SK-MEL-5 (cell line): ENCODE results near the gene AGFG2. TPM values are rescaled to one million over a fixed set of nuclear protein-coding genes. Genes with fewer than 3 reads are reported as not detected.
"Not testable (repeated sequence)": the region's sequence is repeated elsewhere in the genome, so short reads cannot be mapped to it uniquely, and the experiment has no call there.

Experiments used
- DNase-seq: peaks from one replicate; pipeline ENCODE4 v3.0.0-alpha.2; 2016; ENCODE audit warnings: low read depth, low spot score
- in situ Hi-C: cut with HindIII; loops from 2 replicates; pipeline ENCODE4 v1.10.0; 2016; ENCODE audit warnings: low sequenced_read_pairs, high pct_unique_total_duplicates, low pct_unique_long_range_greater_than_20kb
- polyA plus RNA-seq, 2 experiments: library from polyadenylated mRNA; depleted of rRNA; stranded (reverse); fragments of >200 nt; gene quantifications; 2 replicates each; pipeline ENCODE4 v1.2.3, GENCODE V29; 2015
- total RNA-seq: library from RNA; depleted of rRNA; stranded (reverse); fragments of >200 nt; shearing (Covaris generic); gene quantifications from 2 replicates; pipeline ENCODE4 v1.2.3, GENCODE V29; 2014; rRNA removed

The AGFG2 gene
- 16.4 and 18.1 TPM in 2 replicates for total RNA-seq
- 21.0 and 28.9 TPM in 2 replicates for polyA plus RNA-seq (2015; cell fraction: cytosol; rRNA removed)
- polyA plus RNA-seq (2015; cell fraction: nucleus; rRNA removed): 24.3 and 26.1 TPM in 2 replicates

GRCh38 chr7:100538654-100539435, at the start of gene AGFG2:
TSS of gene AGFG2 (plus strand) at chr7:100539203. CDS start at chr7:100539347, 144 bp downstream.
- in situ Hi-C loops: no loop called here

GRCh38 chr7:100489824-100490223, 49.2 kb upstream of the AGFG2 start:
- in situ Hi-C loops: no loop called here
- DNase-seq: peak; percentile 78

More at GRCh38 chr7:100538654-100539435, at the start of gene AGFG2:
- DNase-seq: peak; percentile 100

- in situ Hi-C loops: no loop called here
- DNase-seq: no peak
These were observed 48.4 kb upstream of the AGFG2 start for GRCh38 chr7:100490483-100491191.

- no peak for DNase-seq
- in situ Hi-C loops: no loop called here
These were observed 47.8 kb upstream of the AGFG2 start for GRCh38 chr7:100491192-100491578.

- DNase-seq: no peak
- in situ Hi-C loops: no loop called here
These were observed 46.1 kb upstream of the AGFG2 start for GRCh38 chr7:100492738-100493475.

- no peak for DNase-seq
- in situ Hi-C loops: no loop called here
These were observed 45.3 kb upstream of the AGFG2 start for GRCh38 chr7:100493476-100494264.

- no peak for DNase-seq
- in situ Hi-C loops: no loop called here
These were observed 42.5 kb upstream of the AGFG2 start for GRCh38 chr7:100496509-100496908.

GRCh38 chr7:100500743-100501142, 38.3 kb upstream of the AGFG2 start:
- DNase-seq, in situ Hi-C loops: not testable (repeated sequence)

- in situ Hi-C loops, DNase-seq: not testable (repeated sequence)
These were observed 35.0 kb upstream of the AGFG2 start for GRCh38 chr7:100504031-100504430.

- DNase-seq: no peak
- in situ Hi-C loops: no loop called here
These were observed 34.0 kb upstream of the AGFG2 start for GRCh38 chr7:100504887-100505611.

- peak; percentile 65 for DNase-seq
- in situ Hi-C loops: no loop called here
These were observed 32.6 kb upstream of the AGFG2 start for GRCh38 chr7:100506356-100506923.

- DNase-seq: no peak
- in situ Hi-C loops: no loop called here
These were observed 29.8 kb upstream of the AGFG2 start for GRCh38 chr7:100509231-100509630.

- in situ Hi-C loops: no loop called here
These were observed 28.4 kb upstream of the AGFG2 start for GRCh38 chr7:100510437-100511239.

GRCh38 chr7:100513212-100513810, 25.7 kb upstream of the AGFG2 start:
- in situ Hi-C loops: no loop called here
- DNase-seq: no peak

More at GRCh38 chr7:100510437-100511239, 28.4 kb upstream of the AGFG2 start:
- DNase-seq: peak; percentile 17

GRCh38 chr7:100515072-100515532, 23.9 kb upstream of the AGFG2 start:
- peak; percentile 91 for DNase-seq
- in situ Hi-C loops: no loop called here
